Measurements from ENCODE around the gene ST7L. TPM values are rescaled to one million over a fixed set of nuclear protein-coding genes. Genes with fewer than 3 reads are reported as not detected.
"Not testable (repeated sequence)": the region's sequence is repeated elsewhere in the genome, so short reads cannot be mapped to it uniquely, and the experiment has no call there.

Gene ST7L, protein sequence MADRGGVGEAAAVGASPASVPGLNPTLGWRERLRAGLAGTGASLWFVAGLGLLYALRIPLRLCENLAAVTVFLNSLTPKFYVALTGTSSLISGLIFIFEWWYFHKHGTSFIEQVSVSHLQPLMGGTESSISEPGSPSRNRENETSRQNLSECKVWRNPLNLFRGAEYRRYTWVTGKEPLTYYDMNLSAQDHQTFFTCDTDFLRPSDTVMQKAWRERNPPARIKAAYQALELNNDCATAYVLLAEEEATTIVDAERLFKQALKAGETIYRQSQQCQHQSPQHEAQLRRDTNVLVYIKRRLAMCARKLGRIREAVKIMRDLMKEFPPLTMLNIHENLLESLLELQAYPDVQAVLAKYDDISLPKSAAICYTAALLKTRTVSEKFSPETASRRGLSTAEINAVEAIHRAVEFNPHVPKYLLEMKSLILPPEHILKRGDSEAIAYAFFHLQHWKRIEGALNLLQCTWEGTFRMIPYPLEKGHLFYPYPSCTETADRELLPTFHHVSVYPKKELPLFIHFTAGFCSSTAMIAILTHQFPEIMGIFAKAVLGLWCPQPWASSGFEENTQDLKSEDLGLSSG
- 11.2 and 12.8 TPM in 2 replicates for total RNA-seq (2014; rRNA removed; shearing (Covaris generic); ENCODE audit: low replicate concordance)

- DNase-seq (ENCODE audit: low read depth), result peak; percentile 65
- in situ Hi-C loops (cut with HindIII; ENCODE audit: low pct_unique_long_range_greater_than_20kb, low sequenced_read_pairs), result no loop called here
Measured at GRCh38 chr1:112618721-112619517, at the start of gene ST7L. TSS of gene ST7L (minus strand) at chr1:112619141. CDS start at chr1:112619113, 28 bp downstream.

DNA sequence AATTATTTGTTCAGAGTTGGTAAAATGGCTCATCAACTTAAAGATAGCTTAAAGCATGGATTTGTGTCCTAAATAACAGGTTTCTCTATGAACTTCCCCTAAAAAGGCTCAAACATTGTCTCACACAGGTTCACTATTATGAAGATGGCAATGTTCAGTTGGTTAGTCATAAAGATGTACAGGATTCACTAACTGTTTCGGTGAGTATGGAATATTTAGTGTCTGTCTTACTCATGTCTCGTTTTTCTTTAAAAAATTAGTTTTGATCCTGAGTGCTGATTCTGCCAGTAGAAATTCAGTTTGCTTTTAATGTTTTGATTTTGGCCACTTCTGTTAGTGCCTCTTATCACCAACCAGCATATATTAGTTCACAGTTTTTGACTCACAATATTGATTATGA is 48.0 kb upstream of the ST7L start:
- in situ Hi-C loops (cut with HindIII; ENCODE audit: low pct_unique_long_range_greater_than_20kb, low sequenced_read_pairs), result no loop called here
- DNase-seq (ENCODE audit: low read depth), result no peak

GRCh38 chr1:112665857-112666256 is 46.9 kb upstream of the ST7L start:
- DNase-seq (ENCODE audit: low read depth), result no peak
- in situ Hi-C loops (cut with HindIII; ENCODE audit: low pct_unique_long_range_greater_than_20kb, low sequenced_read_pairs), result no loop called here

- no peak for DNase-seq (ENCODE audit: low read depth)
- in situ Hi-C loops (cut with HindIII; ENCODE audit: low pct_unique_long_range_greater_than_20kb, low sequenced_read_pairs), result no loop called here
Measured at GRCh38 chr1:112651205-112651604, 32.3 kb upstream of the ST7L start.

- in situ Hi-C loops (cut with HindIII; ENCODE audit: low pct_unique_long_range_greater_than_20kb, low sequenced_read_pairs), result no loop called here
Measured at GRCh38 chr1:112646225-112646624, 27.3 kb upstream of the ST7L start.

DNA sequence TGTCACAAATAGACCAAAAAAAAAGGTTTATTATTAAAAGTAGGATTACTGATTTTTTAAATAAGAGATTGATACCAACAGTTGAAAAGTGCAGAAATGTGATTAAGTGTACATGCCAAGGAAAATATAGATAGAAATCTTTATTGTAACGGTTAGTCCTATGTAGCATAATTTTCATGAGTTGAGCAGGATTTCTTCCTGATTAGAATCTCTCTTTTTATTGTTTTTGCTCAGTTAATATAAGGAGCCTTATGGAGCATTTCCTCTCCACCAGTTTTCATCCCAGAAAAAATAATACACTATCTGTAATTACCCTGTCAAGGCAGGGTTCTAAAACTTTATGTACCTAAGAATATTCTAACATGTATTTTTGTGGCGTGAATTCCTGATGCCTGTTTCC is 24.1 kb upstream of the ST7L start:
- in situ Hi-C loops (cut with HindIII; ENCODE audit: low pct_unique_long_range_greater_than_20kb, low sequenced_read_pairs), result no loop called here
- no peak for DNase-seq (ENCODE audit: low read depth)

More at GRCh38 chr1:112646225-112646624, 27.3 kb upstream of the ST7L start:
- no peak for DNase-seq (ENCODE audit: low read depth)

GRCh38 chr1:112640437-112640836 is 21.5 kb upstream of the ST7L start:
- DNase-seq (ENCODE audit: low read depth); in situ Hi-C loops (cut with HindIII; ENCODE audit: low pct_unique_long_range_greater_than_20kb, low sequenced_read_pairs): not testable (repeated sequence)

- in situ Hi-C loops (cut with HindIII; ENCODE audit: low pct_unique_long_range_greater_than_20kb, low sequenced_read_pairs), result no loop called here
- no peak for DNase-seq (ENCODE audit: low read depth)
Measured at GRCh38 chr1:112638110-112638428, 19.1 kb upstream of the ST7L start.

GRCh38 chr1:112637254-112638109 is 18.5 kb upstream of the ST7L start:
- DNase-seq (ENCODE audit: low read depth), result peak; percentile 70
- in situ Hi-C loops (cut with HindIII; ENCODE audit: low pct_unique_long_range_greater_than_20kb, low sequenced_read_pairs), result no loop called here

DNA sequence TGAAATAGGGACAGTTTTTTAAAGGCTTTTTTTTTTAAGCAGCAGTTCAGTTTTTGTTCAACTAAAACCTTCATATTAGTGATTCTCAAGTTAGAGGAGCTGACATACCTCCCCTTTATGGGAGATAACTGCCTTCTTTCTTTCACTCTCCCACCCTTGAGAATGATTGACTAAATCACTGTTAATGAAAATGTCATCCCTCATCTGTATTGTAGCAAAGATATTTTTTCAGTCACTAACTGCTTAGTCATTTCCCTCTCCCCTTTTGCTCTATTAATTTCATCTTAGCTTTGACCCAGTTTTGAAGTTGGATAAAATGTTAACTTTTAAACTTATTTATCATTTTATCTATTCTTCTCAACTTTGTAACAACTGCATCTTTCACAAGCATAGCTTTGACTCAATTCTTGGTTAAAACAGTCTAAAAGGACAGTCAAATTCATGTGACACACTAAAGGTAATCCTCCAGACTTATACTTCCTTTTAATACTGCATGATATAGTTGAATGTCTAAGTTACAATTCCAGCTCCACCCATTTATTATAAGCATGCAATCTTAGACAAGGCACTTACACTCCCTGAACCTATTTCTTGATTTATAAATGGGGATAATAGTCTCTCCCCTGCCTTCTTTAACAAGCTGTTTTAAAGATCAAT is 17.8 kb upstream of the ST7L start:
- DNase-seq (ENCODE audit: low read depth), result peak; percentile 75
- in situ Hi-C loops (cut with HindIII; ENCODE audit: low pct_unique_long_range_greater_than_20kb, low sequenced_read_pairs), result no loop called here

- in situ Hi-C loops (cut with HindIII; ENCODE audit: low pct_unique_long_range_greater_than_20kb, low sequenced_read_pairs), result no loop called here
Measured at GRCh38 chr1:112636056-112636455, 17.1 kb upstream of the ST7L start.

GRCh38 chr1:112634367-112634766 is 15.4 kb upstream of the ST7L start:
- DNase-seq (ENCODE audit: low read depth), result no peak
- in situ Hi-C loops (cut with HindIII; ENCODE audit: low pct_unique_long_range_greater_than_20kb, low sequenced_read_pairs), result no loop called here

More at GRCh38 chr1:112636056-112636455, 17.1 kb upstream of the ST7L start:
- no peak for DNase-seq (ENCODE audit: low read depth)

GRCh38 chr1:112633628-112634027 is 14.7 kb upstream of the ST7L start:
- no peak for DNase-seq (ENCODE audit: low read depth)
- in situ Hi-C loops (cut with HindIII; ENCODE audit: low pct_unique_long_range_greater_than_20kb, low sequenced_read_pairs), result no loop called here

DNA sequence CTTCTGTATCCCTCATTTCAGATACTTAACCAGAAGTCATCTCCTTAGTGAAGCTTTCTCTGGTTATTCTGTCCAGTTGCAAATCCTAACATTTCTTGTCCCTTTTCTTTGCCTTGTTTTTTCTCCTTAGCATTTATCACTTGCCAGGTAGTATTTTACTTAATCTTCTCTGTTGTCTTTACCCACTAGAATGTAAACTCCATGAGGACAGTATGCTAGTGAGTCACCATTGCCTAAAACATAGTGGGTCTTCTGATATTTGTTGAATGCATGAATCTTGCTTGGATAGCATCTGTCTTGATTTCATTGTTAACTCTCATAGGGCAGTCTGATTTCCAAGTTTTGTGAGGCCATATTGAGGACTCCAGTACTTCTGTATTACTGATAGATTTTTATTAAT is 10.3 kb upstream of the ST7L start:
- in situ Hi-C loops (cut with HindIII; ENCODE audit: low pct_unique_long_range_greater_than_20kb, low sequenced_read_pairs), result no loop called here
- DNase-seq (ENCODE audit: low read depth), result no peak

GRCh38 chr1:112628516-112628915 is 9.6 kb upstream of the ST7L start:
- DNase-seq (ENCODE audit: low read depth), result no peak
- in situ Hi-C loops (cut with HindIII; ENCODE audit: low pct_unique_long_range_greater_than_20kb, low sequenced_read_pairs), result no loop called here

DNA sequence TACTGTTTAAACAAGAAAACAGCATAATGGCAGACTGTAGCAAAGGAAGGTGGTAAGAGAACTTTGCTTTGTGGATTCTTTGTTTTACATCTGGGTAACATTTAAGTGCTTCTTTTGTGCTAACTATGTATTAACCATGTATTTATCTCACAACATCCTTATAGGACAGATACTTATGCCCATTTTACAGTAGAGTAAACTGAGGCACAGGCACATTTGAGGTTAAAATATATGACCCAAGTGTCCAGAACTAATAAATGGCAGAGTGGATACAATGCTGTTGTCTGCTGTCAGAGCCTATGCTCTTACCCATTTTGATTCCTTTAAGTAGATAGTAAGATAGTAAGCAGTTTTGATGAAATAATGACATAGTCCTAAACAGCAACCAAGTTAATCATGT is 7.9 kb upstream of the ST7L start:
- no peak for DNase-seq (ENCODE audit: low read depth)
- in situ Hi-C loops (cut with HindIII; ENCODE audit: low pct_unique_long_range_greater_than_20kb, low sequenced_read_pairs), result no loop called here

DNA sequence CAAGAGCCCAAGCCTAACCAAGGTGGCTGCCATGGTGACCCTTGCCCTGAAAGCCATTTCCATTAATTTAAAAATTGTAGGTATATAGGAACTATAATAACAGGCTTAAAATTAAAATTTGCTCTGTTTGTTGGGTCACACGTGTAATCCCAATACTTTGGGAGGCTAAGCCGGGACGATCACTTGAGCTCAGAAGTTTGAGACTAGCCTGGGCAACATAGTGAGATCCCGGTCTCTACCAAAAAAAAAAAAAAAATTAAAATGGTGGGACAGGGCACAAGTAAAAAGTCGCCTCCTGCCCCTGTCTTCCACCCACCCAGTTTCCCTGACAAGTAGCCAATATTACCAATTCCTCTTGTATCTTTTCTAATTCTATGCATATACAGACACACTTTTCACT is 7.3 kb upstream of the ST7L start:
- DNase-seq (ENCODE audit: low read depth), result no peak
- in situ Hi-C loops (cut with HindIII; ENCODE audit: low pct_unique_long_range_greater_than_20kb, low sequenced_read_pairs), result no loop called here

DNA sequence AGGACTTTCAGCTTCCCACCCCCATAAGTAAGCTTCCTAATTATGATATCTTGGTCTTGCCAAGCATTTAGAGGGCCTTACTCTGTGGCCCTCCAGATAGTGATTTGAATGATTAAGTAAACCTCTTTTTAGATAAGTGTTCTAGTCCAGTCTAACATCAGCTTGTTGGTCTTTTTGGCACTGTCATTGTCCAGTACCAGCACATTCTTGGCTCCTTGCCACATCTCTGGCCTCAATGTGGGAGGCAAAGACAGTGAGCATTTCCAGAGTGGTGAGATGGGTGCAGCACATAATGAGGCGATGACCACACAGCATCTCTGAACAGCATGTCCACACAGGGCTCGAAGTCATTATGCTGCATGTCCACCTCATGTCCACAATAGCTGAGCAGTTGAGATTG is 6.8 kb upstream of the ST7L start:
- in situ Hi-C loops (cut with HindIII; ENCODE audit: low pct_unique_long_range_greater_than_20kb, low sequenced_read_pairs), result no loop called here
- no peak for DNase-seq (ENCODE audit: low read depth)

Measured in Caki2 (cell line).